ENCODE results near the gene IGFBP2. TPM values are rescaled to one million over a fixed set of nuclear protein-coding genes. Genes with fewer than 3 reads are reported as not detected.

Gene IGFBP2
- total and polyA plus RNA-seq, 12 donors: 26.0 to 361 (median 109) TPM

DNA sequence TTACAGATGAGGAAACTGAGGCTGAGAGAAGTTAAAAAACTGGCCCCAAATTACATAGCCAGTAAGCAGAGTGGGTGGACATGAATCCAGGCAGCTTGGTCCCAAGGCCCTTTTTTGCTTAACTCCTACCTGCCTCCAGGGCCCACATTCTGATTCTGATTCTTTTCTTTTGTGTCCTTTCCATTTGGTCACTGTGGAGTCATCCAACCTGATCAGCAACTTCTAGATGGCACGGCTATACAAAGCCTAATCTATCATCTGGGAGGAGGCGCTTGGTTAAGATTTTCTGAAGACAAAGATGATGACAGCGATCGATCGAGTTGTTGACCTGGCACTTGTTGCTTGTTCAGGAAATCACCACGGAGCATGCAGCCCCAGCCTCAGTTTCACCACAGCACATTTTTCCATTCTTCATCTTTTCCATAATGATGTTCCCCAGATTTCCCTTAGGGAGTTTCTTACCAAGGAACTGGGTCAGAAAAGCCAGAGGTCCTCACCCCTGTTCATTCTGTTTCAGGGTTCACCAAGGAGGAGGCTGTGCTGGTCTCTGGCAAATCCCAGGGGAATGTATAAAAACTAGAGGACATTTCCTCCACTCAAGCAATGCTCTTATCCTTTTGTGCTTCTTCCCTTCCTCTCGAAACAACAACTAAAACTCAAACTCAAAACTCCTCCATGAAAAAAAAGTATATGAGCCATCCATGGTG lies 6.9 kb upstream of the IGFBP2 start:
- Histone ChIP-seq H3K27ac (no peak overlapping the region), H3K27me3 (no peaks in the 10 kb centered on the region), H3K4me3 (no peak overlapping the region), H3K4me1 (peaks cover 0 to 3% (median 0%) of the 10 kb centered on the region in 9 donors), H3K36me3 (no peaks in the 10 kb centered on the region), H3K9me3 (peaks cover 0 to 7% (median 0%) of the 10 kb centered on the region in 11 donors)
- ATAC-seq (peak in 2 of 8 donors; percentile 24 to 52), DNase-seq (no peak)
- intact Hi-C loops (cut with DNase I): no loop called here
- TF ChIP-seq, protein P1, sequence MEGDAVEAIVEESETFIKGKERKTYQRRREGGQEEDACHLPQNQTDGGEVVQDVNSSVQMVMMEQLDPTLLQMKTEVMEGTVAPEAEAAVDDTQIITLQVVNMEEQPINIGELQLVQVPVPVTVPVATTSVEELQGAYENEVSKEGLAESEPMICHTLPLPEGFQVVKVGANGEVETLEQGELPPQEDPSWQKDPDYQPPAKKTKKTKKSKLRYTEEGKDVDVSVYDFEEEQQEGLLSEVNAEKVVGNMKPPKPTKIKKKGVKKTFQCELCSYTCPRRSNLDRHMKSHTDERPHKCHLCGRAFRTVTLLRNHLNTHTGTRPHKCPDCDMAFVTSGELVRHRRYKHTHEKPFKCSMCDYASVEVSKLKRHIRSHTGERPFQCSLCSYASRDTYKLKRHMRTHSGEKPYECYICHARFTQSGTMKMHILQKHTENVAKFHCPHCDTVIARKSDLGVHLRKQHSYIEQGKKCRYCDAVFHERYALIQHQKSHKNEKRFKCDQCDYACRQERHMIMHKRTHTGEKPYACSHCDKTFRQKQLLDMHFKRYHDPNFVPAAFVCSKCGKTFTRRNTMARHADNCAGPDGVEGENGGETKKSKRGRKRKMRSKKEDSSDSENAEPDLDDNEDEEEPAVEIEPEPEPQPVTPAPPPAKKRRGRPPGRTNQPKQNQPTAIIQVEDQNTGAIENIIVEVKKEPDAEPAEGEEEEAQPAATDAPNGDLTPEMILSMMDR (IDR thresholded peaks at IDR 0.05): no peak
- 80 to 83% methylated on average over 7 of the region's 7 CpGs for WGBS, 2 donors

DNA sequence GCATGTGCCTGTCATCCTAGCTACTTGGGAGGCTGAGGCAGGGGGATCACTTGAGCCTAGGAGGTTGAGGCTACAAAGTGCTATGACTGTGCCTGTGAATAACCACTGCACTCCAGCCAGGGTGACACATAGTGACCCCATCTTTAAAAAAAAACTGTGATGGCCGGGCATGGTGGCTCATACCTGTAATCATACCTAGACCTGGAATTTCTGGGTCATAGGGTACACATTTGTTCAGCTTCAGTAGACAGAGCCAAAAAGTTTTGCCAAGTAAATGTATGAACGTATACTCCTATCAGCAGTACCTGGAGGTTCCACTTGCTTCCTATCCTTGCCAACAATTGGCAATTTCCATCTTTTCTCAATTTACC lies 6.4 kb upstream of the IGFBP2 start:
- Histone ChIP-seq H3K4me1 (no peaks in the 10 kb centered on the region), H3K4me3 (no peak overlapping the region), H3K27ac (no peak overlapping the region), H3K36me3 (no peaks in the 10 kb centered on the region), H3K27me3 (peaks cover 0 to 3% (median 0%) of the 10 kb centered on the region in 7 donors), H3K9me3 (peaks cover 0 to 7% (median 0%) of the 10 kb centered on the region in 11 donors)
- TF ChIP-seq, protein P1 (IDR thresholded peaks at IDR 0.05): no peak
- DNase-seq (no peak), ATAC-seq (peak in 1 of 8 donors; percentile 9)
- 68 to 87% methylated on average over 2 of the region's 2 CpGs for WGBS, 2 donors
- intact Hi-C loops (cut with DNase I): no loop called here

DNA sequence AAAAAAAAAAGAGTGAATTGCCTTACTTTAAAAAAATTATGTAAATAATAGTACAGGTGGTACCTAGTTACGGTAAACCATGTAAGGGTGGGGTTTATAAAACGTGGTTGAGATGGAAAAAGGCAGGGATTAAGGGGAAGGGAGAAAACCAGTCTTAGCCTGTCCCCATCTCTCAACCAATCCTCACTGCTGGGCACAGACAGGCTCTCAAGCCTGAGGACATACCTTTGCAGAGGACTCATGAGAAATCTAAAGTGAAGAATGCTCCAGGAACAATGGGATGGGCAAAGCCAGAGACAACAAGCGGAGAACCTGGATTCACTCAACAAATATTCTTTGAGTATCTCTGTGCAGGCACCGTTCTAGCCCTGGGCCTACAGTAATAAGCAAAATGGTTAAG lies 3.4 kb upstream of the IGFBP2 start:
- Histone ChIP-seq H3K27ac (no peak overlapping the region), H3K27me3 (peaks cover 0 to 29% (median 0%) of the 10 kb centered on the region in 7 donors), H3K4me3 (no peak overlapping the region), H3K9me3 (no peaks in the 10 kb centered on the region), H3K36me3 (no peaks in the 10 kb centered on the region), H3K4me1 (peaks cover 0 to 18% (median 10%) of the 10 kb centered on the region in 9 donors)
- ATAC-seq: no peak
- no peak for DNase-seq
- intact Hi-C loops (cut with DNase I): loop anchor here in 1 of 10 donors (10.0 kb wide), 1 partner anchor 55 kb away; no protein-coding TSS in a partner anchor
- whole genome bisulfite sequencing, 2 donors: 93 to 97% methylated on average over 4 of the region's 4 CpGs
- TF ChIP-seq, protein P1 (IDR thresholded peaks at IDR 0.05): no peak

DNA sequence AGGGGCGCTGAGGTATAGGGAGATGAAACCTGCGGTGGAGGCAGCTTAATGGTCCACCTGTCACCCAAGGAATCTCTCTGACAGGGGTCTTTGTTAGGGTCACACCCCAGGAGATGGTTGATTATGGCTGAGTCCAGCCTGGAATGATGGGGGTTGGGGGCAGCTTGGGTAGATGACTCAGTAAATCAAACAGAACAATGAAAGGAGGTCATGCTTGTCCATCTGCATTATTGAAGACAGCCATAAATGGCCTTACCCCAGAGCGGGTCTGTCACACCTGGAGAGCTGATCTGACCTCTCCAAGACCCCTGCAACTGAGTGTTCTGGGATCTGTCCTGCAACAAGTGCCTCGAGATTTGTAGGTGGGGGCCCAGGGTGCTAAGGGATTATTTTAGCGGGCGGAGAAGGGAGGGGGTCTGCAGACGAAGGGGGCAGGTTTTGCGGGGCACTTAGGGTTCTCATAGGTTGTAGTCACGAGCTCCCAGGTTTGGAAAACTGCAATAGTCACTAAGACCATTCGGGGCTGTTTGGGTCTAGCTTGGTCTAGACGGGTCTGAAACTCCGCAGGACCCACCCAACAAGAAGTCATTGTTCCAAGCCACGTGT lies 771 bp upstream of the IGFBP2 start:
- no peak for ATAC-seq
- intact Hi-C loops (cut with DNase I): loop anchor here in 1 of 10 donors (10.0 kb wide), 1 partner anchor 58 kb away; no protein-coding TSS in a partner anchor
- no peaks in the 10 kb centered on the region for H3K9me3 ChIP-seq
- H3K36me3 ChIP-seq: no peaks in the 10 kb centered on the region
- TF ChIP-seq, protein P1 (IDR thresholded peaks at IDR 0.05): no peak
- H3K27ac ChIP-seq: peak overlapping the region in 1 of 10 donors; percentile 50
- no peak for DNase-seq
- 51 to 57% methylated on average over 13 of the region's 13 CpGs for WGBS, 2 donors
- peak overlapping the region in 9 of 10 donors; percentile 31 to 74 (median 54) for H3K4me3 ChIP-seq
- peaks cover 0 to 42% (median 0%) of the 10 kb centered on the region in 7 donors for H3K27me3 ChIP-seq
- peaks cover 0 to 45% (median 28%) of the 10 kb centered on the region in 9 donors for H3K4me1 ChIP-seq
